K562 (cell line): Measurements from ENCODE around the gene TSGA10.

ENCODE experiments used
- BCL6 ChIP-seq: fragments of 250-450 bp; sonication (Bioruptor Pico); IDR thresholded peaks from 2 replicates; pipeline ENCODE4 v1.4.0; 2020
- BRF2 ChIP-seq: IDR thresholded peaks from 3 replicates; pipeline ENCODE4 v1.6.1; 2011; ENCODE audit warnings: borderline replicate concordance, mild to moderate bottlenecking; ENCODE audit not compliant: insufficient read length, insufficient read depth
- CBFB ChIP-seq: sonication (generic); formaldehyde crosslinking; IDR thresholded peaks from 2 replicates; pipeline ENCODE4 v1.4.0; 2020; ENCODE audit warnings: mild to moderate bottlenecking, missing genetic modification reagents
- CHD2 ChIP-seq: IDR thresholded peaks from 2 replicates; pipeline ENCODE4 v1.6.1; 2011; ENCODE audit warnings: low read depth, low read length
- CTCF ChIP-seq, 3 experiments: IDR thresholded peaks in 2 of 3; conservative IDR thresholded peaks in 1 of 3; 2 replicates each; pipeline ENCODE4 v1.5.1; 2011 to 2012; ENCODE audit warnings: low read length in 3 of 3, mild to moderate bottlenecking in 3 of 3, control low read depth in 2 of 3, improper control_type of control experiment in 1 of 3, inconsistent platforms in 1 of 3, low read depth in 1 of 3, mixed read lengths in 1 of 3, moderate library complexity in 1 of 3; ENCODE audit not compliant: insufficient read depth in 2 of 3
- HIVEP1 ChIP-seq: fragments of 250-450 bp; sonication (Bioruptor Pico); IDR thresholded peaks from 2 replicates; pipeline ENCODE4 v1.4.0; 2020; ENCODE audit warnings: mild to moderate bottlenecking
- NFATC3 ChIP-seq: fragments of 450-650 bp; IDR thresholded peaks from 2 replicates; pipeline ENCODE4 v1.6.1; 2017; ENCODE audit warnings: mild to moderate bottlenecking
- ZNF551 ChIP-seq: fragments of 250-450 bp; sonication (Bioruptor Pico); IDR thresholded peaks from 2 replicates; pipeline ENCODE4 v1.5.0; 2021; ENCODE audit warnings: mild to moderate bottlenecking, moderate library complexity

- TF ChIP-seq CBFB (CRISPR knock-in tag) (no peak), BCL6 (CRISPR knock-in tag) (no peak), CHD2 (no peak), CTCF (IDR thresholded peaks at IDR 0.05 in 2 of 3, conservative IDR thresholded peaks at IDR 0.05 in 1 of 3; ENCODE audit: insufficient read depth in 2 of 3, low read depth in 1 of 3, low read length in 3 of 3) (no peak), BRF2 (no peak), HIVEP1 (CRISPR knock-in tag) (no peak), ZNF551 (no peak), NFATC3 (no peak)
These were observed 43.5 kb downstream of the TSGA10 start for GRCh38 chr2:99111236-99111635.
